Spleen (tissue), 11 donors: Measurements from ENCODE around the gene SPATS2. TPM values are rescaled to one million over a fixed set of nuclear protein-coding genes. Genes with fewer than 3 reads are reported as not detected.

Source experiments
- DNase-seq: peaks from one replicate; pipeline ENCODE4 v3.0.0-alpha.2; 2020
- H3K27ac ChIP-seq, 8 donors: fragments of 200-600 bp; sonication (generic) in 7 of 8; 1 replicate in 4 of 8; 2 replicates in 4 of 8; pipeline versions ENCODE4 v1.5.0 to v1.8.0; 2016 to 2021; ENCODE audit warnings: inconsistent platforms in 4 of 8, mild to moderate bottlenecking in 4 of 8, moderate library complexity in 1 of 8
- H3K27me3 ChIP-seq, 7 donors: fragments of 200-600 bp; sonication (generic) in 6 of 7; replicated peaks in 1 of 7; 1 replicate in 4 of 7; 2 replicates in 3 of 7; pipeline versions ENCODE4 v1.5.0 to v1.8.0; 2016 to 2021; ENCODE audit warnings: inconsistent platforms in 3 of 7, mild to moderate bottlenecking in 1 of 7
- H3K36me3 ChIP-seq, 6 donors: fragments of 200-600 bp; sonication (generic) in 5 of 6; 1 replicate in 4 of 6; 2 replicates in 2 of 6; pipeline versions ENCODE4 v1.5.0 to v1.8.0; 2016 to 2021; ENCODE audit warnings: inconsistent platforms in 2 of 6
- H3K4me1 ChIP-seq, 6 donors: fragments of 200-600 bp; sonication (generic) in 5 of 6; 1 replicate in 3 of 6; 2 replicates in 3 of 6; pipeline versions ENCODE4 v1.5.0 to v1.8.0; 2016 to 2021; ENCODE audit warnings: inconsistent platforms in 3 of 6
- H3K4me3 ChIP-seq, 8 donors: fragments of 200-600 bp; sonication (generic) in 7 of 8; 1 replicate in 4 of 8; 2 replicates in 4 of 8; pipeline versions ENCODE4 v1.5.0 to v1.8.0; 2016 to 2021; ENCODE audit warnings: inconsistent platforms in 4 of 8, mild to moderate bottlenecking in 4 of 8, moderate library complexity in 2 of 8
- H3K9me3 ChIP-seq, 8 donors: fragments of 200-600 bp; sonication (generic) in 7 of 8; 1 replicate in 4 of 8; 2 replicates in 4 of 8; pipeline versions ENCODE4 v1.5.0 to v1.8.0; 2016 to 2021; ENCODE audit warnings: inconsistent platforms in 4 of 8
- CTCF ChIP-seq, 11 experiments: fragments of 200-600 bp in 7 of 11; fragments of 450-650 bp in 4 of 11; sonication (generic) in 4 of 11; IDR thresholded peaks in 8 of 11; conservative IDR thresholded peaks in 3 of 11; 1 replicate in 7 of 11; 2 replicates in 4 of 11; pipeline versions ENCODE4 v1.4.0 to v1.8.0; 2016 to 2021; ENCODE audit warnings: antibody characterized with exemption in 11 of 11, inconsistent platforms in 4 of 11, mild to moderate bottlenecking in 1 of 11
- POLR2A ChIP-seq, 3 donors: fragments of 450-650 bp; IDR thresholded peaks; one replicate each; pipeline ENCODE4 v1.5.1; 2017; ENCODE audit warnings: antibody characterized with exemption in 3 of 3, mild to moderate bottlenecking in 1 of 3
- POLR2AphosphoS5 ChIP-seq, 3 donors: sonication (generic); formaldehyde crosslinking; IDR thresholded peaks; one replicate each; pipeline ENCODE4 v1.5.1; 2017; ENCODE audit warnings: antibody characterized with exemption in 3 of 3
- WGBS, 5 donors: extraction: QIAGEN DNeasy Blood & Tissue Kit in 3 of 5; methylation state at CpG; one replicate each; pipeline versions ENCODE4 v1.1.5 to v1.1.7; 2013 to 2018; 5-methylcytosine and 5-hydroxymethylcytosine counted together
- intact Hi-C: fragments of 100-400 bp; cut with DNase I; formaldehyde crosslinking; loops from one replicate; pipeline ENCODE4 v1.15.0; 2023; ENCODE audit warnings: low total_unique reads
- polyA plus RNA-seq, 3 donors: library from polyadenylated mRNA; stranded (reverse); fragments of 200-250 nt; gene quantifications; one replicate each; pipeline ENCODE4 v1.2.1, GENCODE V29; 2013
- total RNA-seq, 7 donors: library from RNA; depleted of rRNA in 3 of 7; stranded (reverse); fragments of >200 nt in 3 of 7; fragmentation: NEBNext Ultra II Directional in 4 of 7; extraction: Animal tissue kit (Norgen Biotek cat#: 25700) in 4 of 7; gene quantifications; one replicate each; pipeline versions ENCODE4 v1.1.0 to v1.2.1, GENCODE V29; 2016 to 2021
- donor health status: healthy with polysubstance abuse.
- donor health status: DM: no; HTN: no; CAD: no; lungs with moderate emphysema.
- donor health status: DM: no; HTN: no; CAD: no.
- donor health status: Bipolar disorder and iron deficiency.
- donor health status: healthy.
- donor health status: DM: no; HTN: no; CAD: no.
- donor health status: DM: yes; HTN: yes; CAD: no.

The SPATS2 gene
- total and polyA plus RNA-seq, 10 donors, result 7.1 to 27.0 (median 19.0) TPM

- TF ChIP-seq POLR2AphosphoS5 (IDR thresholded peaks at IDR 0.05) (no peak), CTCF (IDR thresholded peaks at IDR 0.05 in 8 of 11, conservative IDR thresholded peaks at IDR 0.05 in 3 of 11) (no peak), POLR2A (IDR thresholded peaks at IDR 0.05) (no peak)
- Histone ChIP-seq H3K9me3 (no peaks in the 10 kb centered on the region), H3K4me1 (peaks cover 48 to 72% (median 63%) of the 10 kb centered on the region in 6 donors), H3K27ac (no peak overlapping the region), H3K36me3 (no peaks in the 10 kb centered on the region), H3K27me3 (peaks cover 23 to 100% (median 76%) of the 10 kb centered on the region in 7 donors), H3K4me3 (peak overlapping the region in 7 of 8 donors; percentile 5 to 65 (median 29))
- 2 to 3% (median 2%) methylated on average over 56 to 61 of the region's 61 CpGs for WGBS, 5 donors
- DNase-seq, result no peak
- intact Hi-C loops, result no loop called here
Observed at GRCh38 chr12:49345825-49346658, 21.2 kb upstream of the SPATS2 start.

- H3K4me3 ChIP-seq, result peak within 1 kb of the TSS; percentile 5 to 65 (median 27)
- H3K36me3 ChIP-seq, result no peaks in the 10 kb centered on the region
- H3K9me3 ChIP-seq, result no peaks in the 10 kb centered on the region
- intact Hi-C loops, result no loop called here
- peaks cover 23 to 100% (median 83%) of the 10 kb centered on the region in 7 donors for H3K27me3 ChIP-seq
- peaks cover 48 to 67% (median 60%) of the 10 kb centered on the region in 6 donors for H3K4me1 ChIP-seq
- TF ChIP-seq CTCF (IDR thresholded peaks at IDR 0.05 in 8 of 11, conservative IDR thresholded peaks at IDR 0.05 in 3 of 11), result no peak
- no peak for TF ChIP-seq POLR2A (IDR thresholded peaks at IDR 0.05)
- no peak for TF ChIP-seq POLR2AphosphoS5 (IDR thresholded peaks at IDR 0.05)
- no peak within 1 kb of the TSS for H3K27ac ChIP-seq
- WGBS, 5 donors, result 1% methylated on average over 41 to 47 of the region's 47 CpGs
- no peak for DNase-seq
Observed at GRCh38 chr12:49346659-49347310, 20.5 kb upstream of the SPATS2 start, which contains the start of gene DNAJC22. Gene DNAJC22, plus strand, starts transcription at chr12:49346888. Its CDS starts 1,985 bp downstream, at chr12:49348873.

- peak; percentile 93 for DNase-seq
- TF ChIP-seq CTCF (IDR thresholded peaks at IDR 0.05 in 8 of 11, conservative IDR thresholded peaks at IDR 0.05 in 3 of 11), result peak; percentile 76 to 98 (median 95)
- no peak for TF ChIP-seq POLR2A (IDR thresholded peaks at IDR 0.05)
- peak; percentile 14 to 68 (median 50) for TF ChIP-seq POLR2AphosphoS5 (IDR thresholded peaks at IDR 0.05)
- 10 to 21% (median 13%) methylated on average over 24 to 37 of the region's 37 CpGs for WGBS, 5 donors
Observed at GRCh38 chr12:49347311-49348193, 19.7 kb upstream of the SPATS2 start.

More at GRCh38 chr12:49347311-49348193, 19.7 kb upstream of the SPATS2 start:
- H3K27me3 ChIP-seq, result peaks cover 23 to 100% (median 76%) of the 10 kb centered on the region in 7 donors
- no peak overlapping the region for H3K27ac ChIP-seq
- no peaks in the 10 kb centered on the region for H3K36me3 ChIP-seq
- intact Hi-C loops, result no loop called here
- H3K9me3 ChIP-seq, result no peaks in the 10 kb centered on the region
- H3K4me1 ChIP-seq, result peaks cover 42 to 60% (median 52%) of the 10 kb centered on the region in 6 donors
- H3K4me3 ChIP-seq, result peak overlapping the region in 7 of 8 donors; percentile 9 to 65 (median 29)
